GM23338 (cell line): ENCODE data around the gene ARHGEF16.

ENCODE experiments used
- CREB1 ChIP-seq: fragments of 250-450 bp; sonication (Bioruptor Pico); IDR thresholded peaks from 2 replicates; pipeline ENCODE4 v1.5.0; 2020; ENCODE audit warnings: low read depth, mild to moderate bottlenecking, moderate library complexity
- EZH2 ChIP-seq: fragments of 200-600 bp; sonication (generic); IDR thresholded peaks from one replicate; pipeline ENCODE4 v1.8.0; 2017; ENCODE audit warnings: antibody characterized with exemption, mild to moderate bottlenecking, low read depth; ENCODE audit not compliant: unreplicated experiment
- EZH2phosphoT487 ChIP-seq: fragments of 200-600 bp; sonication (generic); IDR thresholded peaks from one replicate; pipeline ENCODE4 v1.8.1; 2018; ENCODE audit warnings: antibody characterized with exemption; ENCODE audit not compliant: unreplicated experiment
- JUNB ChIP-seq: IDR thresholded peaks from one replicate; pipeline ENCODE4 v1.6.1; 2016; ENCODE audit warnings: antibody characterized with exemption; ENCODE audit not compliant: unreplicated experiment
- POLR2AphosphoS5 ChIP-seq: IDR thresholded peaks from 2 replicates; pipeline ENCODE4 v1.6.1; 2016; ENCODE audit warnings: antibody characterized with exemption, low read depth
- STAT1 ChIP-seq: IDR thresholded peaks from one replicate; pipeline ENCODE4 v1.6.1; 2016; ENCODE audit warnings: antibody characterized with exemption; ENCODE audit not compliant: unreplicated experiment
- ZNF114 ChIP-seq: fragments of 250-450 bp; sonication (Bioruptor Pico); IDR thresholded peaks from 2 replicates; pipeline ENCODE4 v1.5.0; 2020; ENCODE audit warnings: mild to moderate bottlenecking, moderate library complexity
- ZNF331 ChIP-seq: fragments of 250-450 bp; sonication (Bioruptor Pico); IDR thresholded peaks from 2 replicates; pipeline ENCODE4 v1.5.0; 2020; ENCODE audit warnings: low read depth, mild to moderate bottlenecking, moderate library complexity
- TF ChIP-seq, protein P1 (sequence below), 2 experiments: fragments of 200-600 bp in 1 of 2; sonication (generic) in 1 of 2; conservative IDR thresholded peaks; 2 replicates each; pipeline versions ENCODE4 v1.5.1 to v1.6.1; 2016 to 2017; ENCODE audit warnings: antibody characterized with exemption in 2 of 2, low read depth in 2 of 2, mild to moderate bottlenecking in 2 of 2, moderate library complexity in 1 of 2
- TF ChIP-seq, protein P2 (sequence below): IDR thresholded peaks from one replicate; pipeline ENCODE4 v1.6.1; 2018; ENCODE audit warnings: antibody characterized with exemption; ENCODE audit not compliant: unreplicated experiment
- TF ChIP-seq, protein P3 (sequence below): IDR thresholded peaks from 2 replicates; pipeline ENCODE4 v1.6.1; 2016; ENCODE audit warnings: antibody characterized with exemption
- TF ChIP-seq, protein P4 (sequence below): fragments of 250-450 bp; sonication (Bioruptor Pico); IDR thresholded peaks from 2 replicates; pipeline ENCODE4 v1.5.0; 2020; ENCODE audit warnings: mild to moderate bottlenecking, moderate library complexity

DNA sequence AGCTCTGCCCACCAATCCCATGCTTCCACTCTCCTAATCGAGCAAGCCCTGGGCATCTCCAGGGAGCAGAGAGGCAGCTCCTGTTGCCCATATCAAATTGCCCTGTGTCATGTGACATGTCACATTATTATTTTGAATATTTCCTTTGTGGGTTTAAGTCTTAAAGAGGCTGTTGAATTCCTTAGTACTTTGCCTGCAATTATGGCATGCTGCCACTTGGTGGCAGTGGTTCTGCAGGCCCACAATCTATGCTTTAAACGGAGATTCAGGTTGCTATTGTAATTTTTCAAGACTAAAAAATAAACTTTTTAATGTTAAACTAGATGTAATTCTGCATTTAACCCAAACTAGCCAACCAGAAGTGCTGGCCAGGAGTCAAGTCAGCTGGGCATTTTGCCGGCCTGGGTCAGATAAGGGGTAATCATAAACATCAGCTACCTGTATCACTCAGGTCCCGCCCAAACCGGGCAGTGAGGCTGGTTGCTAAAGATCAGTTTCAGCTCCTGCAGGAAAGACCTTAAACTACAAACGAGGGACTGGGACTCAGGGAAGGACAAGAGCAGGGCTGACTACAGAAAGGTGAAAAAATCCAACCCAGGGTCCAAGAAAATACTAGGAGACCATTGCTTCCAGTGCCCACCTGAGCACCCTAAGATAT lies 37.3 kb upstream of the ARHGEF16 start:
- TF ChIP-seq EZH2phosphoT487, result no peak
- TF ChIP-seq, protein P1, sequence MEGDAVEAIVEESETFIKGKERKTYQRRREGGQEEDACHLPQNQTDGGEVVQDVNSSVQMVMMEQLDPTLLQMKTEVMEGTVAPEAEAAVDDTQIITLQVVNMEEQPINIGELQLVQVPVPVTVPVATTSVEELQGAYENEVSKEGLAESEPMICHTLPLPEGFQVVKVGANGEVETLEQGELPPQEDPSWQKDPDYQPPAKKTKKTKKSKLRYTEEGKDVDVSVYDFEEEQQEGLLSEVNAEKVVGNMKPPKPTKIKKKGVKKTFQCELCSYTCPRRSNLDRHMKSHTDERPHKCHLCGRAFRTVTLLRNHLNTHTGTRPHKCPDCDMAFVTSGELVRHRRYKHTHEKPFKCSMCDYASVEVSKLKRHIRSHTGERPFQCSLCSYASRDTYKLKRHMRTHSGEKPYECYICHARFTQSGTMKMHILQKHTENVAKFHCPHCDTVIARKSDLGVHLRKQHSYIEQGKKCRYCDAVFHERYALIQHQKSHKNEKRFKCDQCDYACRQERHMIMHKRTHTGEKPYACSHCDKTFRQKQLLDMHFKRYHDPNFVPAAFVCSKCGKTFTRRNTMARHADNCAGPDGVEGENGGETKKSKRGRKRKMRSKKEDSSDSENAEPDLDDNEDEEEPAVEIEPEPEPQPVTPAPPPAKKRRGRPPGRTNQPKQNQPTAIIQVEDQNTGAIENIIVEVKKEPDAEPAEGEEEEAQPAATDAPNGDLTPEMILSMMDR (conservative IDR thresholded peaks at IDR 0.05; ENCODE audit: low read depth in 2 of 2), result peak; percentile 54 to 90
- TF ChIP-seq EZH2, result no peak
- no peak for TF ChIP-seq POLR2AphosphoS5
- no peak for TF ChIP-seq ZNF114
- no peak for TF ChIP-seq JUNB
- TF ChIP-seq, protein P2, sequence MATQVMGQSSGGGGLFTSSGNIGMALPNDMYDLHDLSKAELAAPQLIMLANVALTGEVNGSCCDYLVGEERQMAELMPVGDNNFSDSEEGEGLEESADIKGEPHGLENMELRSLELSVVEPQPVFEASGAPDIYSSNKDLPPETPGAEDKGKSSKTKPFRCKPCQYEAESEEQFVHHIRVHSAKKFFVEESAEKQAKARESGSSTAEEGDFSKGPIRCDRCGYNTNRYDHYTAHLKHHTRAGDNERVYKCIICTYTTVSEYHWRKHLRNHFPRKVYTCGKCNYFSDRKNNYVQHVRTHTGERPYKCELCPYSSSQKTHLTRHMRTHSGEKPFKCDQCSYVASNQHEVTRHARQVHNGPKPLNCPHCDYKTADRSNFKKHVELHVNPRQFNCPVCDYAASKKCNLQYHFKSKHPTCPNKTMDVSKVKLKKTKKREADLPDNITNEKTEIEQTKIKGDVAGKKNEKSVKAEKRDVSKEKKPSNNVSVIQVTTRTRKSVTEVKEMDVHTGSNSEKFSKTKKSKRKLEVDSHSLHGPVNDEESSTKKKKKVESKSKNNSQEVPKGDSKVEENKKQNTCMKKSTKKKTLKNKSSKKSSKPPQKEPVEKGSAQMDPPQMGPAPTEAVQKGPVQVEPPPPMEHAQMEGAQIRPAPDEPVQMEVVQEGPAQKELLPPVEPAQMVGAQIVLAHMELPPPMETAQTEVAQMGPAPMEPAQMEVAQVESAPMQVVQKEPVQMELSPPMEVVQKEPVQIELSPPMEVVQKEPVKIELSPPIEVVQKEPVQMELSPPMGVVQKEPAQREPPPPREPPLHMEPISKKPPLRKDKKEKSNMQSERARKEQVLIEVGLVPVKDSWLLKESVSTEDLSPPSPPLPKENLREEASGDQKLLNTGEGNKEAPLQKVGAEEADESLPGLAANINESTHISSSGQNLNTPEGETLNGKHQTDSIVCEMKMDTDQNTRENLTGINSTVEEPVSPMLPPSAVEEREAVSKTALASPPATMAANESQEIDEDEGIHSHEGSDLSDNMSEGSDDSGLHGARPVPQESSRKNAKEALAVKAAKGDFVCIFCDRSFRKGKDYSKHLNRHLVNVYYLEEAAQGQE, result no peak
- TF ChIP-seq, protein P3, sequence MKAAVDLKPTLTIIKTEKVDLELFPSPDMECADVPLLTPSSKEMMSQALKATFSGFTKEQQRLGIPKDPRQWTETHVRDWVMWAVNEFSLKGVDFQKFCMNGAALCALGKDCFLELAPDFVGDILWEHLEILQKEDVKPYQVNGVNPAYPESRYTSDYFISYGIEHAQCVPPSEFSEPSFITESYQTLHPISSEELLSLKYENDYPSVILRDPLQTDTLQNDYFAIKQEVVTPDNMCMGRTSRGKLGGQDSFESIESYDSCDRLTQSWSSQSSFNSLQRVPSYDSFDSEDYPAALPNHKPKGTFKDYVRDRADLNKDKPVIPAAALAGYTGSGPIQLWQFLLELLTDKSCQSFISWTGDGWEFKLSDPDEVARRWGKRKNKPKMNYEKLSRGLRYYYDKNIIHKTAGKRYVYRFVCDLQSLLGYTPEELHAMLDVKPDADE, result no peak
- no peak for TF ChIP-seq CREB1 (CRISPR knock-in tag)
- TF ChIP-seq STAT1, result no peak
- TF ChIP-seq, protein P4, sequence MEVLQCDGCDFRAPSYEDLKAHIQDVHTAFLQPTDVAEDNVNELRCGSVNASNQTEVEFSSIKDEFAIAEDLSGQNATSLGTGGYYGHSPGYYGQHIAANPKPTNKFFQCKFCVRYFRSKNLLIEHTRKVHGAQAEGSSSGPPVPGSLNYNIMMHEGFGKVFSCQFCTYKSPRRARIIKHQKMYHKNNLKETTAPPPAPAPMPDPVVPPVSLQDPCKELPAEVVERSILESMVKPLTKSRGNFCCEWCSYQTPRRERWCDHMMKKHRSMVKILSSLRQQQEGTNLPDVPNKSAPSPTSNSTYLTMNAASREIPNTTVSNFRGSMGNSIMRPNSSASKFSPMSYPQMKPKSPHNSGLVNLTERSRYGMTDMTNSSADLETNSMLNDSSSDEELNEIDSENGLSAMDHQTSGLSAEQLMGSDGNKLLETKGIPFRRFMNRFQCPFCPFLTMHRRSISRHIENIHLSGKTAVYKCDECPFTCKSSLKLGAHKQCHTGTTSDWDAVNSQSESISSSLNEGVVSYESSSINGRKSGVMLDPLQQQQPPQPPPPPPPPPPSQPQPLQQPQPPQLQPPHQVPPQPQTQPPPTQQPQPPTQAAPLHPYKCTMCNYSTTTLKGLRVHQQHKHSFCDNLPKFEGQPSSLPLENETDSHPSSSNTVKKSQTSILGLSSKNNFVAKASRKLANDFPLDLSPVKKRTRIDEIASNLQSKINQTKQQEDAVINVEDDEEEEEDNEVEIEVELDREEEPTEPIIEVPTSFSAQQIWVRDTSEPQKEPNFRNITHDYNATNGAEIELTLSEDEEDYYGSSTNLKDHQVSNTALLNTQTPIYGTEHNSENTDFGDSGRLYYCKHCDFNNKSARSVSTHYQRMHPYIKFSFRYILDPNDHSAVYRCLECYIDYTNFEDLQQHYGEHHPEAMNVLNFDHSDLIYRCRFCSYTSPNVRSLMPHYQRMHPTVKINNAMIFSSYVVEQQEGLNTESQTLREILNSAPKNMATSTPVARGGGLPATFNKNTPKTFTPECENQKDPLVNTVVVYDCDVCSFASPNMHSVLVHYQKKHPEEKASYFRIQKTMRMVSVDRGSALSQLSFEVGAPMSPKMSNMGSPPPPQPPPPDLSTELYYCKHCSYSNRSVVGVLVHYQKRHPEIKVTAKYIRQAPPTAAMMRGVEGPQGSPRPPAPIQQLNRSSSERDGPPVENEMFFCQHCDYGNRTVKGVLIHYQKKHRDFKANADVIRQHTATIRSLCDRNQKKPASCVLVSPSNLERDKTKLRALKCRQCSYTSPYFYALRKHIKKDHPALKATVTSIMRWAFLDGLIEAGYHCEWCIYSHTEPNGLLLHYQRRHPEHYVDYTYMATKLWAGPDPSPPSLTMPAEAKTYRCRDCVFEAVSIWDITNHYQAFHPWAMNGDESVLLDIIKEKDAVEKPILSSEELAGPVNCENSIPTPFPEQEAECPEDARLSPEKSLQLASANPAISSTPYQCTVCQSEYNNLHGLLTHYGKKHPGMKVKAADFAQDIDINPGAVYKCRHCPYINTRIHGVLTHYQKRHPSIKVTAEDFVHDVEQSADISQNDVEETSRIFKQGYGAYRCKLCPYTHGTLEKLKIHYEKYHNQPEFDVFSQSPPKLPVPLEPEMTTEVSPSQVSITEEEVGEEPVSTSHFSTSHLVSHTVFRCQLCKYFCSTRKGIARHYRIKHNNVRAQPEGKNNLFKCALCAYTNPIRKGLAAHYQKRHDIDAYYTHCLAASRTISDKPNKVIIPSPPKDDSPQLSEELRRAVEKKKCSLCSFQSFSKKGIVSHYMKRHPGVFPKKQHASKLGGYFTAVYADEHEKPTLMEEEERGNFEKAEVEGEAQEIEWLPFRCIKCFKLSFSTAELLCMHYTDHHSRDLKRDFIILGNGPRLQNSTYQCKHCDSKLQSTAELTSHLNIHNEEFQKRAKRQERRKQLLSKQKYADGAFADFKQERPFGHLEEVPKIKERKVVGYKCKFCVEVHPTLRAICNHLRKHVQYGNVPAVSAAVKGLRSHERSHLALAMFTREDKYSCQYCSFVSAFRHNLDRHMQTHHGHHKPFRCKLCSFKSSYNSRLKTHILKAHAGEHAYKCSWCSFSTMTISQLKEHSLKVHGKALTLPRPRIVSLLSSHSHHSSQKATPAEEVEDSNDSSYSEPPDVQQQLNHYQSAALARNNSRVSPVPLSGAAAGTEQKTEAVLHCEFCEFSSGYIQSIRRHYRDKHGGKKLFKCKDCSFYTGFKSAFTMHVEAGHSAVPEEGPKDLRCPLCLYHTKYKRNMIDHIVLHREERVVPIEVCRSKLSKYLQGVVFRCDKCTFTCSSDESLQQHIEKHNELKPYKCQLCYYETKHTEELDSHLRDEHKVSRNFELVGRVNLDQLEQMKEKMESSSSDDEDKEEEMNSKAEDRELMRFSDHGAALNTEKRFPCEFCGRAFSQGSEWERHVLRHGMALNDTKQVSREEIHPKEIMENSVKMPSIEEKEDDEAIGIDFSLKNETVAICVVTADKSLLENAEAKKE (CRISPR knock-in tag), result no peak
- no peak for TF ChIP-seq ZNF331 (CRISPR knock-in tag)
